Lower leg skin (tissue), 4 donors: ENCODE data around the gene ITGA3. TPM values are rescaled to one million over a fixed set of nuclear protein-coding genes. Genes with fewer than 3 reads are reported as not detected.

Source experiments
- DNase-seq, 2 donors: peaks; one replicate each; pipeline ENCODE4 v3.0.0-alpha.2; 2019; ENCODE audit warnings: low spot score in 2 of 2
- H3K4me3 ChIP-seq: fragments of 200-600 bp; sonication (generic); 2 replicates; pipeline ENCODE4 v1.5.1; 2017; ENCODE audit warnings: mild to moderate bottlenecking, low read depth; ENCODE audit not compliant: poor library complexity, severe bottlenecking
- CTCF ChIP-seq, 3 donors: fragments of 450-650 bp; IDR thresholded peaks; one replicate each; pipeline ENCODE4 v1.5.1; 2016; ENCODE audit warnings: antibody characterized with exemption in 3 of 3, mild to moderate bottlenecking in 3 of 3, moderate library complexity in 2 of 3
- POLR2A ChIP-seq, 2 donors: fragments of 450-650 bp; IDR thresholded peaks; one replicate each; pipeline ENCODE4 v1.6.1; 2016 to 2017; ENCODE audit warnings: antibody characterized with exemption in 2 of 2, mild to moderate bottlenecking in 1 of 2, moderate library complexity in 1 of 2
- WGBS, 2 donors: methylation state at CpG; one replicate each; pipeline ENCODE4 v1.1.5; 2018; 5-methylcytosine and 5-hydroxymethylcytosine counted together
- intact Hi-C: fragments of 100-400 bp; cut with DNase I; formaldehyde crosslinking; loops from one replicate; pipeline ENCODE4 v1.15.0; 2023; ENCODE audit warnings: low total_unique reads
- total RNA-seq, 4 donors: library from RNA; depleted of rRNA; stranded (reverse); fragments of >200 nt; gene quantifications; one replicate each; pipeline ENCODE4 v1.1.0, GENCODE V29; 2016

ITGA3 gene
- total RNA-seq, 4 donors from 2014 or later: 99.7 to 148 (median 121) TPM

GRCh38 chr17:50047083-50047482 lies 8.8 kb upstream of the ITGA3 start:
- WGBS, 2 donors: 71 to 73% methylated on average over 6 of the region's 6 CpGs
- no peak for TF ChIP-seq CTCF (IDR thresholded peaks at IDR 0.05)
- TF ChIP-seq POLR2A (IDR thresholded peaks at IDR 0.05): no peak
- no peak for DNase-seq
- intact Hi-C loops: no loop called here
- H3K4me3 ChIP-seq: no peak overlapping the region

- 50 to 51% methylated on average over 9 of the region's 9 CpGs for WGBS, 2 donors
- intact Hi-C loops: no loop called here
- no peak for DNase-seq
- no peak for TF ChIP-seq CTCF (IDR thresholded peaks at IDR 0.05)
- no peak for TF ChIP-seq POLR2A (IDR thresholded peaks at IDR 0.05)
- H3K4me3 ChIP-seq: no peak overlapping the region
Measured at GRCh38 chr17:50047488-50048126, 8.3 kb upstream of the ITGA3 start.

- no peak for DNase-seq
- no peak overlapping the region for H3K4me3 ChIP-seq
- intact Hi-C loops: no loop called here
- WGBS, 2 donors: 90 to 93% methylated on average over 17 of the region's 17 CpGs
- TF ChIP-seq POLR2A (IDR thresholded peaks at IDR 0.05) (no peak), CTCF (IDR thresholded peaks at IDR 0.05) (no peak)
Measured at GRCh38 chr17:50048146-50048720, 7.7 kb upstream of the ITGA3 start.

- TF ChIP-seq POLR2A (IDR thresholded peaks at IDR 0.05) (no peak), CTCF (IDR thresholded peaks at IDR 0.05) (no peak)
- intact Hi-C loops: no loop called here
- DNase-seq: no peak
- WGBS, 2 donors: 73 to 85% methylated on average over 4 of the region's 4 CpGs
- no peak overlapping the region for H3K4me3 ChIP-seq
Measured at GRCh38 chr17:50048988-50049387, 6.9 kb upstream of the ITGA3 start.

GRCh38 chr17:50049636-50050035 lies 6.3 kb upstream of the ITGA3 start:
- TF ChIP-seq CTCF (IDR thresholded peaks at IDR 0.05) (no peak), POLR2A (IDR thresholded peaks at IDR 0.05) (no peak)
- no peak overlapping the region for H3K4me3 ChIP-seq
- intact Hi-C loops: no loop called here
- WGBS, 2 donors: 56% methylated on average over 3 of the region's 3 CpGs
- no peak for DNase-seq
